MCF 10A (cell line): ENCODE data around the gene SLC6A19. TPM values are rescaled to one million over a fixed set of nuclear protein-coding genes. Genes with fewer than 3 reads are reported as not detected.

Source experiments
- BruUV-seq: library from RNA; stranded (reverse); fragments of 400-500 nt; replicated peaks from 2 replicates; lab custom pipeline; 2021; lab: Mats Ljungman, UMichigan
- CTCF ChIA-PET: fragments of 300-600 bp; sonication (Branson Sonifier 250); formaldehyde crosslinking; extraction: SDS; loops from one replicate; lab custom pipeline; 2021; ENCODE audit warnings: antibody characterized with exemption, inconsistent platforms; lab: Yijun Ruan, JAX
- POLR2A ChIA-PET: fragments of 300-600, 350-650 bp; sonication (Branson Sonifier 250); formaldehyde crosslinking; extraction: SDS; loops from one replicate; lab custom pipeline; 2020; ENCODE audit warnings: antibody characterized with exemption, inconsistent platforms; lab: Yijun Ruan, JAX
- DNase-seq: peaks from one replicate; pipeline ENCODE4 v3.0.0-alpha.2; 2018; ENCODE audit not compliant: unreplicated experiment
- H3K27ac Mint-ChIP-seq: one replicate; pipeline ENCODE4 v1.8.0; 2022; ENCODE audit warnings: mild to moderate bottlenecking, low read depth, mixed read lengths; ENCODE audit not compliant: unreplicated experiment
- H3K27me3 Mint-ChIP-seq: one replicate; pipeline ENCODE4 v1.8.0; 2022; ENCODE audit warnings: mixed read lengths; ENCODE audit not compliant: insufficient read depth, unreplicated experiment
- H3K36me3 Mint-ChIP-seq: one replicate; pipeline ENCODE4 v1.8.0; 2022; ENCODE audit warnings: mild to moderate bottlenecking, moderate library complexity, mixed read lengths; ENCODE audit not compliant: insufficient read depth, unreplicated experiment
- H3K4me1 Mint-ChIP-seq: one replicate; pipeline ENCODE4 v1.8.0; 2022; ENCODE audit warnings: mixed read lengths; ENCODE audit not compliant: insufficient read depth, unreplicated experiment
- H3K4me3 Mint-ChIP-seq: one replicate; pipeline ENCODE4 v1.8.0; 2022; ENCODE audit warnings: mild to moderate bottlenecking, moderate library complexity, mixed read lengths; ENCODE audit not compliant: unreplicated experiment
- H3K9me3 Mint-ChIP-seq: one replicate; pipeline ENCODE4 v1.8.0; 2022; ENCODE audit warnings: mixed read lengths; ENCODE audit not compliant: unreplicated experiment
- CTCF ChIP-seq: fragments of 200-600 bp; IDR thresholded peaks from one replicate; pipeline ENCODE4 v1.8.0; 2022; ENCODE audit warnings: antibody characterized with exemption, mild to moderate bottlenecking; ENCODE audit not compliant: unreplicated experiment
- intact Hi-C: fragments of 100-400 bp; cut with micrococcal nuclease; formaldehyde crosslinking; loops from 2 replicates; pipeline ENCODE4 v1.14.1; 2022
- total RNA-seq: library from RNA; stranded (reverse); gene quantifications from 2 replicates; pipeline ENCODE4 v1.2.3, GENCODE V29; 2022

The SLC6A19 gene
- total RNA-seq, 1 experiment from 2014 or later, result not detected

- no peak for DNase-seq
- H3K4me1 Mint-ChIP-seq, result no peaks in the 10 kb centered on the region
- BruUV-seq, result no TSS peak
- H3K27me3 Mint-ChIP-seq, result peaks cover 42% of the 10 kb centered on the region
- POLR2A ChIA-PET, result no interaction called here
- intact Hi-C loops, result no loop called here
- no peaks in the 10 kb centered on the region for H3K36me3 Mint-ChIP-seq
- H3K9me3 Mint-ChIP-seq, result no peaks in the 10 kb centered on the region
- TF ChIP-seq CTCF, result no peak
- no peak overlapping the region for H3K4me3 Mint-ChIP-seq
- H3K27ac Mint-ChIP-seq, result no peak overlapping the region
- CTCF ChIA-PET, result interaction anchor here (0.6 kb wide), 1 partner anchor 302 kb away, joined by 3 read pairs; no protein-coding TSS in a partner anchor
Measured at GRCh38 chr5:1190837-1191239, 10.6 kb upstream of the SLC6A19 start.

GRCh38 chr5:1192971-1193590, 8.3 kb upstream of the SLC6A19 start:
- Mint-ChIP-seq H3K27ac (no peak overlapping the region), H3K4me3 (no peak overlapping the region), H3K27me3 (peaks cover 34% of the 10 kb centered on the region), H3K36me3 (no peaks in the 10 kb centered on the region), H3K9me3 (no peaks in the 10 kb centered on the region), H3K4me1 (no peaks in the 10 kb centered on the region)
- no TSS peak for BruUV-seq
- no peak for DNase-seq
- ChIA-PET POLR2A (no interaction called here), CTCF (interaction anchor here (0.6 kb wide), 1 partner anchor 16 kb away, joined by 3 read pairs; no protein-coding TSS in a partner anchor)
- TF ChIP-seq CTCF, result no peak
- intact Hi-C loops, result no loop called here

GRCh38 chr5:1193591-1193985, 7.8 kb upstream of the SLC6A19 start:
- no peaks in the 10 kb centered on the region for H3K4me1 Mint-ChIP-seq
- peaks cover 30% of the 10 kb centered on the region for H3K27me3 Mint-ChIP-seq
- no TSS peak for BruUV-seq
- no peak for DNase-seq
- ChIA-PET CTCF (interaction anchor here (0.6 to 1.6 kb wide), 3 partner anchors 16 to 452 kb away, joined by 3 read pairs; no protein-coding TSS in a partner anchor), POLR2A (no interaction called here)
- intact Hi-C loops, result no loop called here
- no peak for TF ChIP-seq CTCF
- H3K36me3 Mint-ChIP-seq, result no peaks in the 10 kb centered on the region
- H3K4me3 Mint-ChIP-seq, result no peak overlapping the region
- H3K9me3 Mint-ChIP-seq, result no peaks in the 10 kb centered on the region
- no peak overlapping the region for H3K27ac Mint-ChIP-seq

- ChIA-PET CTCF (interaction anchor here (1.0 to 1.6 kb wide), 2 partner anchors 11 to 451 kb away, joined by 3 to 7 read pairs; no protein-coding TSS in a partner anchor), POLR2A (no interaction called here)
- intact Hi-C loops, result no loop called here
- no peaks in the 10 kb centered on the region for H3K9me3 Mint-ChIP-seq
- no peaks in the 10 kb centered on the region for H3K4me1 Mint-ChIP-seq
- BruUV-seq, result no TSS peak
- H3K27me3 Mint-ChIP-seq, result peaks cover 22% of the 10 kb centered on the region
- no peaks in the 10 kb centered on the region for H3K36me3 Mint-ChIP-seq
- H3K4me3 Mint-ChIP-seq, result no peak overlapping the region
- TF ChIP-seq CTCF, result no peak
- no peak for DNase-seq
- no peak overlapping the region for H3K27ac Mint-ChIP-seq
Measured at GRCh38 chr5:1194378-1194777, 7.0 kb upstream of the SLC6A19 start.
